HepG2 (cell line): ENCODE data around the gene NEU1. TPM values are rescaled to one million over a fixed set of nuclear protein-coding genes. Genes with fewer than 3 reads are reported as not detected.

Experiments used
- CENPT ChIP-seq: sonication (generic); formaldehyde crosslinking; IDR thresholded peaks from 2 replicates; pipeline ENCODE4 v1.8.0; 2022; ENCODE audit warnings: low read depth, mild to moderate bottlenecking, moderate library complexity, missing genetic modification reagents
- DPF2 ChIP-seq: sonication (generic); formaldehyde crosslinking; IDR thresholded peaks from 2 replicates; pipeline ENCODE4 v1.4.0; 2020; ENCODE audit warnings: mild to moderate bottlenecking, low read depth, missing genetic modification reagents, borderline replicate concordance
- FOXK1 ChIP-seq: sonication (generic); formaldehyde crosslinking; IDR thresholded peaks from 2 replicates; pipeline ENCODE4 v1.4.0; 2020; ENCODE audit warnings: low read depth, missing genetic modification reagents, borderline replicate concordance
- GFI1 ChIP-seq: sonication (generic); formaldehyde crosslinking; IDR thresholded peaks from 2 replicates; pipeline ENCODE4 v1.5.0; 2020; ENCODE audit warnings: missing genetic modification reagents, mild to moderate bottlenecking, borderline replicate concordance
- HDAC6 ChIP-seq: fragments of 200-600 bp; sonication (generic); IDR thresholded peaks from 2 replicates; pipeline ENCODE4 v1.7.0; 2017; ENCODE audit warnings: mild to moderate bottlenecking, antibody characterized with exemption, low read length, low read depth
- NFE2L1 ChIP-seq: sonication (generic); formaldehyde crosslinking; IDR thresholded peaks from 2 replicates; pipeline ENCODE4 v1.4.0; 2020; ENCODE audit warnings: missing genetic modification reagents, mild to moderate bottlenecking, borderline replicate concordance
- POGZ ChIP-seq: sonication (generic); formaldehyde crosslinking; IDR thresholded peaks from 2 replicates; pipeline ENCODE4 v1.4.0; 2020; ENCODE audit warnings: mild to moderate bottlenecking, missing genetic modification reagents
- RCOR2 ChIP-seq: IDR thresholded peaks from 2 replicates; pipeline ENCODE4 v1.6.1; 2016; ENCODE audit warnings: missing biosample characterization, missing genetic modification reagents
- THYN1 ChIP-seq: sonication (generic); formaldehyde crosslinking; IDR thresholded peaks from 2 replicates; pipeline ENCODE4 v1.8.1; 2023; ENCODE audit warnings: low read depth, mild to moderate bottlenecking, moderate library complexity, missing genetic modification reagents, borderline replicate concordance
- ZFP90 ChIP-seq: sonication (generic); formaldehyde crosslinking; IDR thresholded peaks from 2 replicates; pipeline ENCODE4 v1.8.0; 2022; ENCODE audit warnings: missing genetic modification reagents, mild to moderate bottlenecking, inconsistent platforms, borderline replicate concordance
- ZNF235 ChIP-seq: sonication (generic); formaldehyde crosslinking; IDR thresholded peaks from 2 replicates; pipeline ENCODE4 v1.8.1; 2023; ENCODE audit warnings: mild to moderate bottlenecking, missing genetic modification reagents, borderline replicate concordance
- ZNF30 ChIP-seq: sonication (generic); formaldehyde crosslinking; IDR thresholded peaks from 2 replicates; pipeline ENCODE4 v1.5.0; 2020; ENCODE audit warnings: mild to moderate bottlenecking, missing genetic modification reagents
- ZNF335 ChIP-seq: sonication (generic); formaldehyde crosslinking; IDR thresholded peaks from 2 replicates; pipeline ENCODE4 v1.4.0; 2020; ENCODE audit warnings: missing genetic modification reagents
- ZNF343 ChIP-seq: sonication (generic); formaldehyde crosslinking; IDR thresholded peaks from 2 replicates; pipeline ENCODE4 v1.4.0; 2020; ENCODE audit warnings: mild to moderate bottlenecking, missing genetic modification reagents
- ZNF563 ChIP-seq: sonication (generic); formaldehyde crosslinking; IDR thresholded peaks from 2 replicates; pipeline ENCODE4 v1.8.0; 2022; ENCODE audit warnings: mild to moderate bottlenecking, moderate library complexity, missing genetic modification reagents
- polyA plus RNA-seq, 8 experiments: library from polyadenylated mRNA; depleted of rRNA in 3 of 8; stranded (reverse) in 7 of 8; unstranded in 1 of 8; fragments of >200 nt; fragmentation: Illumina TruSeq in 4 of 8; extraction: Trizol in 4 of 8; gene quantifications; 2 replicates each; pipeline versions ENCODE4 v1.2.1 to v1.2.3, GENCODE V29; 2011 to 2016; ENCODE audit warnings: low read depth in 4 of 8, missing spikeins in 1 of 8, mixed read lengths in 1 of 8; ENCODE audit not compliant: insufficient read depth in 1 of 8
- total RNA-seq, 5 experiments: library from RNA; depleted of rRNA; stranded (reverse); fragments of >200 nt; fragmentation: Illumina TruSeq; extraction: Trizol; gene quantifications; 2 replicates each; pipeline ENCODE4 v1.2.3, GENCODE V29; 2016; ENCODE audit warnings: low read depth in 1 of 5
- TF ChIP-seq, protein P1 (sequence below): sonication (generic); formaldehyde crosslinking; IDR thresholded peaks from 2 replicates; pipeline ENCODE4 v1.5.0; 2020; ENCODE audit warnings: mild to moderate bottlenecking, missing genetic modification reagents, borderline replicate concordance
- TF ChIP-seq, protein P2 (sequence below): sonication (generic); formaldehyde crosslinking; conservative IDR thresholded peaks from 2 replicates; pipeline ENCODE4 v1.8.0; 2022; ENCODE audit warnings: low read depth, missing genetic modification reagents
- TF ChIP-seq, protein P3 (sequence below): sonication (generic); formaldehyde crosslinking; IDR thresholded peaks from 2 replicates; pipeline ENCODE4 v1.4.0; 2020; ENCODE audit warnings: missing genetic modification reagents; ENCODE audit errors: not compliant biosample characterization
- TF ChIP-seq, protein P4 (sequence below): sonication (generic); formaldehyde crosslinking; IDR thresholded peaks from 2 replicates; pipeline ENCODE4 v1.9.0; 2021; ENCODE audit warnings: missing genetic modification reagents, borderline replicate concordance

The NEU1 gene
- total and polyA plus RNA-seq, 2 of the 13 experiments (the other 11 are each of a cell fraction or from before 2014, with no cell fraction given): 215 to 297 TPM

DNA sequence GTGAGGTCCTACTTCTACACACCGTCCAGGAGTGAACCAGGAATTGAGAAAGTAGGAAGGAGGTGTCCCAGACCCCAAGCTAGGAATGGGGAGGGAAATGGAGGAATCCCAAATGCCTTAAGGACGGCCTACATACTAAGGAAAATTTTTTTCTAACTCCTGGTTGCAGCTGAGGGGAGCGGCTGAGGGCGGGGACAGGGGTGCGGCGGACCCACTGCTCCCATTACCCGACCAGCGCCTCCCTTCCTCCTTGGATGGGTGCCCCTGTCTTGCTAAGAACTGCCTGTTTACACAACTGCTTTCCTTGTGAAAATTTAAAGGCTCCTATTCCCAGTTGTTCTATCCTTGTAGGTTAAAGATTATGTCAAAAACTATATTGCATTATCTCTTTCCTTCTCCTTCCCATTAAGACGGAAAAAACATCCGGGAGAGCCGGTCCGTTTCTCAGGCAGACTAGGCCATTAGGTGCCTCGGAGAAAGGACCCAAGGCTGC lies 35.8 kb downstream of the NEU1 start (continued):
- TF ChIP-seq, protein P1, sequence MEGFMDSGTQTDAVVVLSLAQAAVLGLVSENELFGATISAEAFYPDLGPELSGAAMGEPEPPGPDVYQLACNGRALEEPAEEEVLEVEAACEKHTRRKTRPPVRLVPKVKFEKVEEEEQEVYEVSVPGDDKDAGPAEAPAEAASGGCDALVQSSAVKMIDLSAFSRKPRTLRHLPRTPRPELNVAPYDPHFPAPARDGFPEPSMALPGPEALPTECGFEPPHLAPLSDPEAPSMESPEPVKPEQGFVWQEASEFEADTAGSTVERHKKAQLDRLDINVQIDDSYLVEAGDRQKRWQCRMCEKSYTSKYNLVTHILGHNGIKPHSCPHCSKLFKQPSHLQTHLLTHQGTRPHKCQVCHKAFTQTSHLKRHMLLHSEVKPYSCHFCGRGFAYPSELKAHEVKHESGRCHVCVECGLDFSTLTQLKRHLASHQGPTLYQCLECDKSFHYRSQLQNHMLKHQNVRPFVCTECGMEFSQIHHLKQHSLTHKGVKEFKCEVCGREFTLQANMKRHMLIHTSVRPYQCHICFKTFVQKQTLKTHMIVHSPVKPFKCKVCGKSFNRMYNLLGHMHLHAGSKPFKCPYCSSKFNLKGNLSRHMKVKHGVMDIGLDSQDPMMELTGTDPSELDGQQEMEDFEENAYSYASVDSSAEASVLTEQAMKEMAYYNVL (CRISPR knock-in tag): 0 out of 2 replicates have a peak, but pooled peaks have one; percentile 15
- TF ChIP-seq THYN1 (CRISPR knock-in tag): no peak
- no peak for TF ChIP-seq NFE2L1 (CRISPR knock-in tag)
- no peak for TF ChIP-seq ZNF343 (CRISPR knock-in tag)
- TF ChIP-seq, protein P2, sequence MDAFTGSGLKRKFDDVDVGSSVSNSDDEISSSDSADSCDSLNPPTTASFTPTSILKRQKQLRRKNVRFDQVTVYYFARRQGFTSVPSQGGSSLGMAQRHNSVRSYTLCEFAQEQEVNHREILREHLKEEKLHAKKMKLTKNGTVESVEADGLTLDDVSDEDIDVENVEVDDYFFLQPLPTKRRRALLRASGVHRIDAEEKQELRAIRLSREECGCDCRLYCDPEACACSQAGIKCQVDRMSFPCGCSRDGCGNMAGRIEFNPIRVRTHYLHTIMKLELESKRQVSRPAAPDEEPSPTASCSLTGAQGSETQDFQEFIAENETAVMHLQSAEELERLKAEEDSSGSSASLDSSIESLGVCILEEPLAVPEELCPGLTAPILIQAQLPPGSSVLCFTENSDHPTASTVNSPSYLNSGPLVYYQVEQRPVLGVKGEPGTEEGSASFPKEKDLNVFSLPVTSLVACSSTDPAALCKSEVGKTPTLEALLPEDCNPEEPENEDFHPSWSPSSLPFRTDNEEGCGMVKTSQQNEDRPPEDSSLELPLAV: no peak
- TF ChIP-seq POGZ (CRISPR knock-in tag): no peak
- TF ChIP-seq, protein P3, sequence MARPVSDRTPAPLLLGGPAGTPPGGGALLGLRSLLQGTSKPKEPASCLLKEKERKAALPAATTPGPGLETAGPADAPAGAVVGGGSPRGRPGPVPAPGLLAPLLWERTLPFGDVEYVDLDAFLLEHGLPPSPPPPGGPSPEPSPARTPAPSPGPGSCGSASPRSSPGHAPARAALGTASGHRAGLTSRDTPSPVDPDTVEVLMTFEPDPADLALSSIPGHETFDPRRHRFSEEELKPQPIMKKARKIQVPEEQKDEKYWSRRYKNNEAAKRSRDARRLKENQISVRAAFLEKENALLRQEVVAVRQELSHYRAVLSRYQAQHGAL (CRISPR knock-in tag): no peak
- peak; percentile 69; the same call in 1 of the 2 replicates for TF ChIP-seq RCOR2 (CRISPR knock-in tag)
- TF ChIP-seq ZNF235 (CRISPR knock-in tag): no peak
- TF ChIP-seq ZFP90 (CRISPR knock-in tag): 0 out of 2 replicates have a peak, but pooled peaks have one; percentile 28
- TF ChIP-seq ZNF30: no peak
- no peak for TF ChIP-seq HDAC6
- TF ChIP-seq FOXK1 (CRISPR knock-in tag): 0 out of 2 replicates have a peak, but pooled peaks have one; percentile 5
- no peak for TF ChIP-seq CENPT
- 0 out of 2 replicates have a peak, but pooled peaks have one; percentile 9 for TF ChIP-seq ZNF563 (CRISPR knock-in tag)
- 0 out of 2 replicates have a peak, but pooled peaks have one; percentile 15 for TF ChIP-seq GFI1 (CRISPR knock-in tag)
- TF ChIP-seq ZNF335: peak; percentile 99
- no peak for TF ChIP-seq DPF2
- TF ChIP-seq, protein P4, sequence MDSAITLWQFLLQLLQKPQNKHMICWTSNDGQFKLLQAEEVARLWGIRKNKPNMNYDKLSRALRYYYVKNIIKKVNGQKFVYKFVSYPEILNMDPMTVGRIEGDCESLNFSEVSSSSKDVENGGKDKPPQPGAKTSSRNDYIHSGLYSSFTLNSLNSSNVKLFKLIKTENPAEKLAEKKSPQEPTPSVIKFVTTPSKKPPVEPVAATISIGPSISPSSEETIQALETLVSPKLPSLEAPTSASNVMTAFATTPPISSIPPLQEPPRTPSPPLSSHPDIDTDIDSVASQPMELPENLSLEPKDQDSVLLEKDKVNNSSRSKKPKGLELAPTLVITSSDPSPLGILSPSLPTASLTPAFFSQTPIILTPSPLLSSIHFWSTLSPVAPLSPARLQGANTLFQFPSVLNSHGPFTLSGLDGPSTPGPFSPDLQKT (CRISPR knock-in tag): no peak
